Mesenchymal stem cell (in vitro differentiated cells and primary cell): ENCODE measurements around the gene DZIP1.
A peak's percentile ranks its signal among the peaks of the same experiment; 100 is the strongest.

Experiments used
- DNase-seq: peaks from one replicate; pipeline ENCODE4 v3.0.0-alpha.2; 2013
- H2AFZ ChIP-seq: one replicate; pipeline ENCODE4 v1.6.1; 2013; ENCODE audit warnings: low read depth, mild to moderate bottlenecking, control low read depth, inconsistent platforms, low read length, moderate library complexity
- H2AK5ac ChIP-seq: 2 replicates; pipeline ENCODE4 v1.6.1; 2013; ENCODE audit warnings: low read length, moderate library complexity, mild to moderate bottlenecking, inconsistent platforms; ENCODE audit not compliant: severe bottlenecking
- H2BK120ac ChIP-seq: one replicate; pipeline ENCODE4 v1.6.1; 2013; ENCODE audit warnings: low read depth, mild to moderate bottlenecking, inconsistent platforms, low read length, moderate library complexity
- H2BK12ac ChIP-seq, 2 experiments: one replicate each; pipeline ENCODE4 v1.6.1; 2013; ENCODE audit warnings: inconsistent platforms in 2 of 2, low read length in 2 of 2, mild to moderate bottlenecking in 2 of 2, moderate library complexity in 2 of 2, control low read depth in 1 of 2
- H2BK15ac ChIP-seq: one replicate; pipeline ENCODE4 v1.6.1; 2013; ENCODE audit warnings: mild to moderate bottlenecking, low read depth, inconsistent platforms; ENCODE audit not compliant: poor library complexity, severe bottlenecking
- H2BK5ac ChIP-seq: 2 replicates; pipeline ENCODE4 v1.6.1; 2013; ENCODE audit warnings: low read depth, mild to moderate bottlenecking, low read length, control low read depth, inconsistent platforms; ENCODE audit not compliant: poor library complexity, severe bottlenecking
- H3K14ac ChIP-seq, 2 experiments: one replicate each; pipeline ENCODE4 v1.6.1; 2013; ENCODE audit warnings: inconsistent platforms in 2 of 2, low read length in 2 of 2, control low read depth in 1 of 2, mild to moderate bottlenecking in 1 of 2, moderate library complexity in 1 of 2
- H3K18ac ChIP-seq, 2 experiments: one replicate each; pipeline ENCODE4 v1.6.1; 2013; ENCODE audit warnings: inconsistent platforms in 2 of 2, low read length in 2 of 2, control low read depth in 1 of 2, low read depth in 1 of 2, mild to moderate bottlenecking in 1 of 2
- H3K23ac ChIP-seq, 2 experiments: one replicate each; pipeline ENCODE4 v1.6.1; 2013; ENCODE audit warnings: inconsistent platforms in 2 of 2, low read length in 2 of 2, mild to moderate bottlenecking in 2 of 2, moderate library complexity in 2 of 2, control low read depth in 1 of 2
- H3K27ac ChIP-seq: 2 replicates; pipeline ENCODE4 v1.5.1; 2013; ENCODE audit warnings: mild to moderate bottlenecking, moderate library complexity, low read length, control low read depth, inconsistent platforms; ENCODE audit not compliant: poor library complexity, severe bottlenecking
- H3K27me3 ChIP-seq, 2 experiments: 2 replicates each; pipeline versions ENCODE4 v1.6.1 to v1.7.0; 2013; ENCODE audit warnings: low read length in 2 of 2, mild to moderate bottlenecking in 2 of 2, moderate library complexity in 2 of 2, control low read depth in 1 of 2, inconsistent platforms in 1 of 2; ENCODE audit not compliant: control insufficient read depth in 1 of 2, insufficient read depth in 1 of 2
- H3K36me3 ChIP-seq, 2 experiments: 2 replicates each; pipeline versions ENCODE4 v1.6.1 to v1.7.0; 2013; ENCODE audit warnings: low read length in 2 of 2, control low read depth in 1 of 2, inconsistent platforms in 1 of 2, low read depth in 1 of 2, mild to moderate bottlenecking in 1 of 2; ENCODE audit not compliant: insufficient read depth in 2 of 2, control insufficient read depth in 1 of 2
- H3K4ac ChIP-seq, 2 experiments: one replicate each; pipeline ENCODE4 v1.6.1; 2013; ENCODE audit warnings: inconsistent platforms in 2 of 2, low read length in 2 of 2, mild to moderate bottlenecking in 2 of 2, moderate library complexity in 2 of 2, control low read depth in 1 of 2, low read depth in 1 of 2
- H3K4me1 ChIP-seq: 2 replicates; pipeline ENCODE4 v1.6.1; 2013; ENCODE audit warnings: low read depth, low read length, control low read depth; ENCODE audit not compliant: control insufficient read depth, insufficient read depth
- H3K4me2 ChIP-seq: 2 replicates; pipeline ENCODE4 v1.6.1; 2013; ENCODE audit warnings: low read length, mild to moderate bottlenecking, inconsistent platforms; ENCODE audit not compliant: poor library complexity, severe bottlenecking
- H3K4me3 ChIP-seq, 2 experiments: 2 replicates each; pipeline versions ENCODE4 v1.5.1 to v1.7.0; 2013; ENCODE audit warnings: low read length in 2 of 2, mild to moderate bottlenecking in 2 of 2, control low read depth in 1 of 2, low read depth in 1 of 2; ENCODE audit not compliant: insufficient read depth in 1 of 2
- H3K79me1 ChIP-seq: replicated peaks from 2 replicates; pipeline ENCODE4 v1.6.1; 2013; ENCODE audit warnings: mild to moderate bottlenecking, control low read depth, low read length, inconsistent platforms; ENCODE audit not compliant: poor library complexity, severe bottlenecking
- H3K9ac ChIP-seq: 2 replicates; pipeline ENCODE4 v1.7.0; 2013; ENCODE audit warnings: mild to moderate bottlenecking, low read length, moderate library complexity
- H3K9me3 ChIP-seq: 2 replicates; pipeline ENCODE4 v1.7.0; 2013; ENCODE audit warnings: mild to moderate bottlenecking, low read length; ENCODE audit not compliant: control insufficient read depth
- H4K8ac ChIP-seq: one replicate; pipeline ENCODE4 v1.6.1; 2013; ENCODE audit warnings: inconsistent platforms, mild to moderate bottlenecking, low read length, moderate library complexity
- H4K91ac ChIP-seq: one replicate; pipeline ENCODE4 v1.6.1; 2013; ENCODE audit warnings: mild to moderate bottlenecking, low read length, inconsistent platforms
- WGBS: methylation state at CpG from one replicate; pipeline ENCODE4 v1.1.7; 2013; ENCODE audit warnings: mixed read lengths; 5-methylcytosine and 5-hydroxymethylcytosine counted together

Gene DZIP1

DNA sequence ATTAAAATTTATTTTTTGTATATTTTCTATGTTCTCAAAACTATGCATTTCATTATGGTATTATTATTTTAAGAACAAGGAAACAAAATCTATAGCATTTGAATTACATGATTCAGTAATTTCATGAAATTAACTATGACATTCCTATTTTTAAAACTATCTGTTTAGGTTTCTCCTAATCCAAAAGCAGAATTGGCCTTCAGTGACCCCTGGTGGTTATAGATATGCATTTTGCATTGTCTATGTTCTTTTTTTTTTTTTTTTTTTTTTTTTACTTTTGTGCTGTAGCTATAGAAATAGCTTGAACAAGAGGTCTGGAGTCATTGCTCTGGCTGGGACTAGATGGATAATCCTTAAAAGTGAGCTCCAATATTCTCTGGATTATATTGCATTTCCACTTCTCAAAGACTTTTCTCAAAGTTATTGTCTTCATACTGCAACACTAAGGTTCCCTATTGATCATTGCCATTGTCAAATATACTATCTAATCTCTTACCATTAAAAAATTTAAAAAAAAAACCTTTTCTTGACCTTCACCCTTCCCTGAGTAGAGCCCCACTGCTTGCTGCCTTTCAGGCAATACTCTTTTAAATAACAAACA lies 16.6 kb upstream of the DZIP1 start:
- H3K4me3 ChIP-seq: no peak overlapping the region
- H2BK12ac ChIP-seq: no peak overlapping the region
- no peaks in the 10 kb centered on the region for H3K79me1 ChIP-seq
- no peak overlapping the region for H3K4ac ChIP-seq
- no peak overlapping the region for H2AK5ac ChIP-seq
- H2AFZ ChIP-seq: no peak overlapping the region
- no peak overlapping the region for H3K14ac ChIP-seq
- H2BK15ac ChIP-seq: no peak overlapping the region
- H3K4me1 ChIP-seq: no peaks in the 10 kb centered on the region
- no peak overlapping the region for H3K9ac ChIP-seq
- no peak overlapping the region for H2BK5ac ChIP-seq
- H3K4me2 ChIP-seq: no peak overlapping the region
- H3K27me3 ChIP-seq: no peaks in the 10 kb centered on the region
- peaks cover 10% of the 10 kb centered on the region for H3K9me3 ChIP-seq
- DNase-seq: peak; percentile 64
- H3K36me3 ChIP-seq: no peaks in the 10 kb centered on the region
- H2BK120ac ChIP-seq: no peak overlapping the region
- H3K27ac ChIP-seq: no peak overlapping the region
- H4K91ac ChIP-seq: no peak overlapping the region
- no peak overlapping the region for H3K23ac ChIP-seq
- no peak overlapping the region for H3K18ac ChIP-seq
- no peak overlapping the region for H4K8ac ChIP-seq

DNA sequence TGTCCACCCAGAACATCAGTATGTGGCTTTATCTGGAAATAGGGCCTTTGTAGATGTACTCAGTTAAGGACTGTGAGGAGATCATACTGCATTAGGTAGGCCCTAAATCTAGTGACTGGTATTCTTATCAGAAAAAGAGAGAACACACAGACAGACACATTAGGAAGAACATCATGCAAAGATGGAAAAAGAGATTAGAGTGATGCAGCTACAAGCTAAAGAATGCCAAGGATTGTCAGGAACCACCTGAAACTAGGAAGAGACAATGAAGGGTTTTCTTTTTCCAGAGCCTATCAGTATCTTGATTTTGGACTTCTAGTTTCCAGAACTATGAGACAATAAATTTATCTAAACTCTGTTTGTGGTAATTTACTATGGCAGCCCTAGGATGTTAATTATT lies 15.0 kb upstream of the DZIP1 start:
- Histone ChIP-seq H3K27me3 (no peaks in the 10 kb centered on the region), H3K27ac (no peak overlapping the region), H3K23ac (no peak overlapping the region), H2BK5ac (no peak overlapping the region), H4K8ac (no peak overlapping the region), H3K36me3 (no peaks in the 10 kb centered on the region), H3K18ac (no peak overlapping the region), H3K79me1 (no peaks in the 10 kb centered on the region), H2BK120ac (no peak overlapping the region), H3K4ac (no peak overlapping the region), H2BK15ac (no peak overlapping the region), H3K4me1 (no peaks in the 10 kb centered on the region), H4K91ac (no peak overlapping the region), H3K9me3 (peaks cover 4% of the 10 kb centered on the region), H3K4me2 (no peak overlapping the region), H2AK5ac (no peak overlapping the region), H3K4me3 (no peak overlapping the region), H3K14ac (no peak overlapping the region), H3K9ac (no peak overlapping the region), H2AFZ (no peak overlapping the region), H2BK12ac (no peak overlapping the region)
- no peak for DNase-seq

DNA sequence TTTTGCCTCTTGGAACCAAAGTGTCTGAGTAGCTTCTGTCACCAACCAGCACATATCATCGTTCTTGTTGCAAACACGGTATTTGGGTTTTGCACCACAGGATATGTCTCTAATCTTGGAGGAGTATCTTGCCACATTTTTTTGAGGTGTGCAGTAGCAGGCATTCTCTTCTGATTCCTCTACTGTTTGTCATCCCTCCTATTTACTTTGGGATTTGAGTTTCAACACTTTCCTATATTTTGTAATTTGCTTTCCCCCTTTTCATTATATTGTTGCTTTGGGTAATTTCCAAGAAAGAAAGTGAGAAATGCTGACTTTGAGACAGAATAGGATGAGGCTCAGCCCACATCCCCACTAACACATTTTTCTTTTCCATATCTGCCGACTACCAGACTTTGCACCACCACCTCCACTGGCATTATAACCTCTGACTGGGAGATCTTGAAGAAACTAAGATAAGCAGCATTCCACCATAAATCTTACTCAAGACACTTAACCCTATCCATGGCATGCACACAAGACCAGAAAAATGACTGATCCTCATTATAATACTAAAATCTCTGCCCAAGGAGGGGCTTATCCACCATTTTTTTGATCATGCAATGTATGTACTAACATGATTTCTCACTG lies 12.0 kb upstream of the DZIP1 start:
- Histone ChIP-seq H4K91ac (no peak overlapping the region), H2BK5ac (no peak overlapping the region), H3K9me3 (peaks cover 4% of the 10 kb centered on the region), H3K36me3 (no peaks in the 10 kb centered on the region), H3K27me3 (peaks cover 0 to 6% of the 10 kb centered on the region in 2 experiments), H4K8ac (no peak overlapping the region), H3K4ac (no peak overlapping the region), H3K4me2 (no peak overlapping the region), H2AFZ (no peak overlapping the region), H3K79me1 (no peaks in the 10 kb centered on the region), H3K18ac (no peak overlapping the region), H3K14ac (no peak overlapping the region), H3K27ac (no peak overlapping the region), H3K4me3 (no peak overlapping the region), H3K23ac (no peak overlapping the region), H2BK120ac (no peak overlapping the region), H2AK5ac (no peak overlapping the region), H2BK15ac (no peak overlapping the region), H2BK12ac (no peak overlapping the region), H3K4me1 (no peaks in the 10 kb centered on the region), H3K9ac (no peak overlapping the region)
- no peak for DNase-seq
- 86% methylated on average over 3 of the region's 3 CpGs for WGBS

DNA sequence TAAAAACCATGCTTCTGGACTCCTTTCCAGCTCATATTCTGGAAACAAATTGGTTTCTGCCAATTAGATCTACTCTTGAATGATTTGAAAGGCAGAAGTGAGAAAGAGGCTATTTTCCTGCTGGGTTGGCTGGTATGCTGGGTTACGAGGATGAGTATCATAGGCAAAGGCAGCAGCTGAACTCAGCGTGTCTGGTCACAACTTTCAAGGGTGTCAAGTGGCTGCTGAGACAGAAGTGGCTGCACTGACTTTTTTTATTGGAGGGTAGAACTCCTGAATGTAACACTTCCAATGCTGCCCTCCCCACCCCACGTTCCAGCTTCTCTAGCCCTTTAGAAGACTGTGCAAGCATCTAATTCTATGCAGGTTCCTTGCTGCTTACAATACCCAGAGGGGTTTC lies 8.3 kb upstream of the DZIP1 start:
- no peak overlapping the region for H3K27ac ChIP-seq
- H3K9me3 ChIP-seq: no peaks in the 10 kb centered on the region
- H3K4me3 ChIP-seq: no peak overlapping the region
- DNase-seq: no peak
- H4K91ac ChIP-seq: no peak overlapping the region
- no peak overlapping the region for H4K8ac ChIP-seq
- no peak overlapping the region for H3K14ac ChIP-seq
- H3K4ac ChIP-seq: no peak overlapping the region
- H2AK5ac ChIP-seq: no peak overlapping the region
- H3K79me1 ChIP-seq: no peaks in the 10 kb centered on the region
- H3K18ac ChIP-seq: no peak overlapping the region
- no peak overlapping the region for H2AFZ ChIP-seq
- H3K27me3 ChIP-seq: peaks cover 0 to 6% of the 10 kb centered on the region in 2 experiments
- no peak overlapping the region for H2BK12ac ChIP-seq
- H3K4me1 ChIP-seq: no peaks in the 10 kb centered on the region
- H3K36me3 ChIP-seq: no peaks in the 10 kb centered on the region
- H3K9ac ChIP-seq: no peak overlapping the region
- no peak overlapping the region for H2BK120ac ChIP-seq
- no peak overlapping the region for H2BK5ac ChIP-seq
- H2BK15ac ChIP-seq: no peak overlapping the region
- H3K4me2 ChIP-seq: no peak overlapping the region
- H3K23ac ChIP-seq: no peak overlapping the region
- WGBS: 45% methylated on average over 3 of the region's 3 CpGs
